AG09319 (cell line): ENCODE results near the gene SMIM23.

ENCODE experiments used
- DNase-seq: peaks from one replicate; pipeline ENCODE4 v3.0.0-alpha.2; 2010; ENCODE audit warnings: low read depth; ENCODE audit errors: extremely low read depth
- TF ChIP-seq, protein P1 (sequence below): IDR thresholded peaks from 2 replicates; pipeline ENCODE4 v1.5.1; 2011; ENCODE audit warnings: low read depth, mild to moderate bottlenecking, inconsistent platforms, low read length, moderate library complexity

The SMIM23 gene

DNA sequence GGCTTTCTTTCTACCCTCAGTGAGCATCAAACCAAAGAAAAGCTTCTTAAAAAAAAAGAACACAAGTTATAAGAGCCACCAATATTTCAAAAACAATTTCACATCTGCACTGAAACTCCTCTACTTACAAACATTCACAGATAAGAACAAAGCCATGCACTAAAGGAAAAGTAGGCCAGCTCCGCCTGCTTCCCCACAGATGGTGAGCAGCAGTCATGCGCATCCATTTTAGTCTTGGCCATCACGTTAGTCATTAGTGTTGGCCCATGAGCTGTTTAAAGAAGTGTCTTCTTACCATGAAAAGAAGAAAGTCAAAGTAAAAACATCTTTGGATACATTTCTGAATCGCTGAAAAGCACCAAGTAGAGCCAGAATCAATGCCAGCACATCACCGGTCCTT is 40.0 kb upstream of the SMIM23 start:
- DNase-seq = peak; percentile 79
- TF ChIP-seq, protein P1, sequence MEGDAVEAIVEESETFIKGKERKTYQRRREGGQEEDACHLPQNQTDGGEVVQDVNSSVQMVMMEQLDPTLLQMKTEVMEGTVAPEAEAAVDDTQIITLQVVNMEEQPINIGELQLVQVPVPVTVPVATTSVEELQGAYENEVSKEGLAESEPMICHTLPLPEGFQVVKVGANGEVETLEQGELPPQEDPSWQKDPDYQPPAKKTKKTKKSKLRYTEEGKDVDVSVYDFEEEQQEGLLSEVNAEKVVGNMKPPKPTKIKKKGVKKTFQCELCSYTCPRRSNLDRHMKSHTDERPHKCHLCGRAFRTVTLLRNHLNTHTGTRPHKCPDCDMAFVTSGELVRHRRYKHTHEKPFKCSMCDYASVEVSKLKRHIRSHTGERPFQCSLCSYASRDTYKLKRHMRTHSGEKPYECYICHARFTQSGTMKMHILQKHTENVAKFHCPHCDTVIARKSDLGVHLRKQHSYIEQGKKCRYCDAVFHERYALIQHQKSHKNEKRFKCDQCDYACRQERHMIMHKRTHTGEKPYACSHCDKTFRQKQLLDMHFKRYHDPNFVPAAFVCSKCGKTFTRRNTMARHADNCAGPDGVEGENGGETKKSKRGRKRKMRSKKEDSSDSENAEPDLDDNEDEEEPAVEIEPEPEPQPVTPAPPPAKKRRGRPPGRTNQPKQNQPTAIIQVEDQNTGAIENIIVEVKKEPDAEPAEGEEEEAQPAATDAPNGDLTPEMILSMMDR = no peak

DNA sequence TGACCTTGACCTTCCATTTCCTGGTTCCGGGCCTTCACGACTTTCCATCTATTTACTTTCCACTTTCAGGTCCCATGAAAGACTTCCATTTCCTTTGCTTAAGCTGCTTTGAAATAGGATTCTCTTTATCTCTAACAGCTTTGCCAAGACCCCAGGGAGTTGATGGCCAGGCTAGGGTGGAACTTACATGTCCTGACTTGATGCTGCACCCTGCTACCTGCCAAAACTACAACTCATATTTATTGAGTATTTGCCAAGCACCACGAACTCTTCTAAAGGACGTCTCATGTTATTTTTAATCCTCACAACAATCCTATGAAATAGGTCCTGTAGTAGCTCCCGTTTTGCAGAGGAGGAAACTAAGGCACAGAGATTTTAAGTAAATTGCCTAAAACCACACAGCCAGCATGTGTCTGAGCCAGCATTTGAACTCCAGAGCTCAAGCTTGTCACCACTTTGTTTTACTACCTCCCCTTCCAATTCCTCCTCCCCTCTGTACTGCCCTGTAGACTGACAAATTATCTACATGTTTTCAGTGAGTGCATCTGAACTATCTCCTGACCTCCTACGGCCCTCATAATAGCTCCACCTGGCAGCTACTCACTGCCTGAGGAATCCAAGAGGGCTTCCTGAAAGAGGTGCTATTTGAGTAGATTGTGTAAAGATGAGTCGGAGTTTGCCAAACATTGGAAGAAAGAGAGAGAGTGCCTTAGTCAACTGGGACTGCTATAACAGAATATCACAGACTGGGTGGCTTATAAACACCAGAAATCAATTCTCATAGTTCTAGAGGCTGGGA is 38.4 kb upstream of the SMIM23 start:
- no peak for DNase-seq
- TF ChIP-seq, protein P1 = no peak

DNA sequence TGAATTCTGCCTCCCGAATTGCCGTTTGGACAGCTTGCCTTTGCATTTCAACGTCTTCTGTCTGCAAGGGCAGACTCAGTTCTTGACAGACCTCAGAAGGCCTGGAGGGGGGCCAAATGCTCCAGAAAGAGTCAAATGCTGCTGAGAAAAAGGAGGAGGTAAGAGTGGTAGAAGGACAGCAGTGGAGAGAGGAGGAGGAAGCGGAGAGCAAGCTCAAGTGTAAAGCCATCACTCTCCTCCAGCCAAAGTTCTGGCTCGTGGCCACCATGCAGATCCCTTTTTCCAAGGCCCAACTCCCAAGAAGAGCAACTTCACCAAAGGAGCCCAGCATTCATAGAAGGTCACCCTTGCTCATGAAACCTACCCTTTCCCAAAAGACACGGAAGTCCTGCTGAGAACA is 36.9 kb upstream of the SMIM23 start:
- TF ChIP-seq, protein P1 = no peak
- DNase-seq = no peak

DNA sequence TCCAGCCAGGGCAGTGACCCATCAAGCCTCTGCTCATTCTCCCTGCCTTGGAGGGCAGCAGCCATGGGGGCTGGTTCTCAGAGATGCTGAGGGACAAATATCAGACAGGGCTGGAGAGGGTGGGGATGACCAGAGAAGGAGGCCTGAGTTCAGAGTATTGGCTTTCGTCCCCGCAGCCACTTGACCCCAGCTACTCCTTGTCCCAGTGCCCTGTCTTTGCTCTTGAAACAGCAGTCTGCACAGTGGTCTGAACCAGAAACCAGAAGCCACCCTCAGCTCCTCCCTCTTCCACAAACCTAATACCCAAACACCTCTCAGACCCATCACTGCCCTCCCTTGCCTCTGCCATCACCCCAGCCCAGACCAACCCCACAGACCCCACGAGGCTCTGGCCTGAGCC is 36.3 kb upstream of the SMIM23 start:
- TF ChIP-seq, protein P1 = no peak
- DNase-seq = no peak

DNA sequence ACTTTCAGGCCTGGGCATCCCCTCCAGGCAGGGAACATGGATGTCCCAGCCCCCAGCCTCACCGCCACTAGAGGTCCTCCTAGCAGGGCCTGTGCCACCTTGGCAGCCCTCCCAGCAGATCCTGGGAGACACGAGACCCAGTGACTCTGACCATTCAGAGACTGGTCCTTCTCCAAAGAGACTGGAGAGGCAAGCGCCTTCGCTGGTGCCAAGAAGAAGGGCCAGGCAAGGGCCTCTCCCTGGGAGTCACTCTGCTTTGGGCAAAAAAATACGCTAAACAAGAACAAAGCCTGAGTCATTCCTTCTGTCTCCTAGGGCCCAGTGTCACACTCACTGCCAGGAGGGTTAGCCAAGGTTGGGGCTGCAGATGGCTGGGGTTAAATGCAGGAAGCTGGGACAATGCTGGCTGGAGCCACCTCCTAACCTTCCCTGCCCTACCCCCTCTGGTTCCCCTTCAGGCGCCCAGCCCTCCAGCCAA is 35.3 kb upstream of the SMIM23 start:
- DNase-seq = no peak
- TF ChIP-seq, protein P1 = peak; percentile 17; the same call in 1 of the 2 replicates

DNA sequence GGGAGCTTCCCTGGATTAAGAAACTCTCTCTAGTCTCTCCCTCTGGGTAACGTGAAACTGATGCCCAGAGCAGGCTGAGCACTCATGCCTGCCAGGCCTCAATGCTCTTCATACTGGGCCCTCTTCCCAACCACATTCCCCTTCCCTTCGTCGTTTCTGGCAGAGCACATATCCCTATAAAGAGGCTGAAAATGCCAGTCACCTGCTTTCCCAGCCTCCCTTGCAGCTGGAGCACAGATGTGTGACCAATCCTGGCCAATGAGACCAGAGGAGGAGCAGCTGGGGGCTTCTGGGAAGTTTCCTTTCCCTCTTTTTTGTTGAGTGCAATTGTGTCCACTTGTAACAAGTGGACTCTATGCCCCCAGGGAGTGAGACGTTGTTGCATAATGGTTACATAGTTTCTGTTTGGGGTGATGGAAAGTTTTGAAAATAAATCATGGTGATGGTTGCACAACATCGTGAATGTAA is 30.2 kb upstream of the SMIM23 start:
- TF ChIP-seq, protein P1 = no peak
- DNase-seq = peak; percentile 45

DNA sequence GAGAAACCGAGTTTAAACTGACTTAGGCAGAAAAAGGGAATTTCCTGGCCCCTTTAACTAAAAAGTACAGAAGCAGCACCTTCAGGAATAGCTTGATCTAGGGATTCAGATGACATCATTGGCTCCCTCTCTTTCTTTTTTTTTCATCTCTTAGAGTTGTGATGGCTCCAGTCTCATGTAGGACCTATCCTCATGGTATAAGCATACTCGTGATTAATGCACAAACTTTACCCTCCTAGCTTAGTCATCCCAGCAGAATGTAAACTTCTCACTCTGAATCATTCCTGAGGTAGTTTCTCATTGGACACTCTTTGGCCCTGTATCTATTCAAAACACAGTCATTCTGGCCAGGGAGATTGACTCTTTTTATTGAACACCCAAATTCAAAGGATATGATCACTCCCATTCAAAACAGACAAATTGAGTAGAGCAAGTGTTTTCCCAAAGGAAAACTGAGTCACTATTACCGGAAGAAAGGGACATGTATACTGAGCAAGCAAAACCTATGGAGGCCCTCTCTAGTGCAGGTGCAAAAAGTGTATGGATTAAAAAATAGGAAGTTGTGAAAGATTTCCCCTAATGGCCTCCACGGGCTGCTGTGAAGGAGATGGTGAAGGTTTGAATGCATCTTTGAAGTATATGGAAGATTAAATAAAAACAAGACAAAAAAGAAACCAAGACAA is 27.6 kb upstream of the SMIM23 start:
- TF ChIP-seq, protein P1 = no peak
- peak; percentile 31 for DNase-seq
